ENCODE measurements around the gene BLTP3B.

GRCh38 chr12:100142851-100143559 lies at the start of gene BLTP3B:
- TF ChIP-seq POLR2A (IDR thresholded peaks at IDR 0.05) (no peak), CTCF (IDR thresholded peaks at IDR 0.05) (no peak)
